Liver (tissue), 9 donors: ENCODE data around the gene GTPBP1. TPM values are rescaled to one million over a fixed set of nuclear protein-coding genes. Genes with fewer than 3 reads are reported as not detected.

ENCODE experiments used
- DNase-seq: peaks from one replicate; pipeline ENCODE4 v3.0.0-alpha.2; 2017; ENCODE audit warnings: low spot score
- H3K27ac ChIP-seq, 2 donors: one replicate each; pipeline ENCODE4 v1.7.0; 2013; ENCODE audit warnings: inconsistent platforms in 2 of 2, low read length in 2 of 2, control low read depth in 1 of 2, low read depth in 1 of 2, mild to moderate bottlenecking in 1 of 2
- H3K27me3 ChIP-seq, 4 donors: one replicate each; pipeline versions ENCODE4 v1.6.1 to v1.7.0; 2013; ENCODE audit warnings: low read length in 3 of 4, inconsistent platforms in 1 of 4, mild to moderate bottlenecking in 1 of 4, moderate library complexity in 1 of 4; ENCODE audit not compliant: control insufficient read depth in 4 of 4, insufficient read depth in 4 of 4
- H3K36me3 ChIP-seq, 4 donors: one replicate each; pipeline versions ENCODE4 v1.6.1 to v1.7.0; 2013; ENCODE audit warnings: low read length in 3 of 4, mild to moderate bottlenecking in 3 of 4, low read depth in 1 of 4, moderate library complexity in 1 of 4; ENCODE audit not compliant: control insufficient read depth in 4 of 4, insufficient read depth in 3 of 4
- H3K4me1 ChIP-seq, 4 donors: one replicate each; pipeline versions ENCODE4 v1.6.1 to v1.7.0; 2013; ENCODE audit warnings: low read length in 3 of 4, mild to moderate bottlenecking in 3 of 4, moderate library complexity in 1 of 4; ENCODE audit not compliant: control insufficient read depth in 4 of 4, insufficient read depth in 4 of 4
- H3K4me3 ChIP-seq, 3 donors: one replicate each; pipeline versions ENCODE4 v1.6.1 to v1.7.0; 2013; ENCODE audit warnings: low read length in 3 of 3, control low read depth in 1 of 3, low read depth in 1 of 3, mild to moderate bottlenecking in 1 of 3
- H3K9ac ChIP-seq, 2 donors: one replicate each; pipeline ENCODE4 v1.7.0; 2013; ENCODE audit warnings: low read length in 2 of 2, mild to moderate bottlenecking in 2 of 2, moderate library complexity in 2 of 2, control low read depth in 1 of 2, low read depth in 1 of 2
- H3K9me3 ChIP-seq, 4 donors: one replicate each; pipeline versions ENCODE4 v1.6.1 to v1.7.0; 2013; ENCODE audit warnings: low read length in 3 of 4; ENCODE audit not compliant: control insufficient read depth in 4 of 4
- ATF3 ChIP-seq: IDR thresholded peaks from 2 replicates; pipeline ENCODE4 v1.6.1; 2016; ENCODE audit warnings: antibody characterized with exemption
- CTCF ChIP-seq: fragments of 150-350 bp; IDR thresholded peaks from 2 replicates; pipeline ENCODE4 v1.5.1; 2017; ENCODE audit warnings: improper control_type of control experiment, low read depth, low read length; ENCODE audit not compliant: missing input control
- EGR1 ChIP-seq, 2 donors: IDR thresholded peaks; 2 replicates each; pipeline ENCODE4 v1.6.1; 2016 to 2018; ENCODE audit warnings: antibody characterized with exemption in 2 of 2, low read depth in 2 of 2
- FOXA1 ChIP-seq: IDR thresholded peaks from 2 replicates; pipeline ENCODE4 v1.6.1; 2016; ENCODE audit warnings: antibody characterized with exemption
- FOXA2 ChIP-seq: IDR thresholded peaks from 2 replicates; pipeline ENCODE4 v1.6.1; 2016; ENCODE audit warnings: antibody characterized with exemption
- GABPA ChIP-seq, 2 donors: IDR thresholded peaks in 1 of 2; conservative IDR thresholded peaks in 1 of 2; 2 replicates each; pipeline ENCODE4 v1.6.1; 2016; ENCODE audit warnings: antibody characterized with exemption in 2 of 2, mild to moderate bottlenecking in 1 of 2, moderate library complexity in 1 of 2
- HNF4A ChIP-seq, 2 donors: conservative IDR thresholded peaks; 2 replicates each; pipeline ENCODE4 v1.6.1; 2016; ENCODE audit warnings: antibody characterized with exemption in 2 of 2, mild to moderate bottlenecking in 2 of 2
- HNF4G ChIP-seq: IDR thresholded peaks from 2 replicates; pipeline ENCODE4 v1.6.1; 2016; ENCODE audit warnings: antibody characterized with exemption
- JUND ChIP-seq, 2 donors: IDR thresholded peaks; 2 replicates each; pipeline ENCODE4 v1.6.1; 2016; ENCODE audit warnings: antibody characterized with exemption in 2 of 2
- MAX ChIP-seq: IDR thresholded peaks from 2 replicates; pipeline ENCODE4 v1.6.1; 2016; ENCODE audit warnings: antibody characterized with exemption
- NR2F2 ChIP-seq: IDR thresholded peaks from 2 replicates; pipeline ENCODE4 v1.6.1; 2016; ENCODE audit warnings: antibody characterized with exemption
- RAD21 ChIP-seq, 2 donors: IDR thresholded peaks; 2 replicates each; pipeline ENCODE4 v1.6.1; 2016; ENCODE audit warnings: antibody characterized with exemption in 2 of 2, mild to moderate bottlenecking in 2 of 2
- REST ChIP-seq: IDR thresholded peaks from 2 replicates; pipeline ENCODE4 v1.6.1; 2016; ENCODE audit warnings: antibody characterized with exemption, mild to moderate bottlenecking
- SP1 ChIP-seq: IDR thresholded peaks from 2 replicates; pipeline ENCODE4 v1.6.1; 2018; ENCODE audit warnings: antibody characterized with exemption, mild to moderate bottlenecking
- TAF1 ChIP-seq: conservative IDR thresholded peaks from 2 replicates; pipeline ENCODE4 v1.6.1; 2016; ENCODE audit warnings: antibody characterized with exemption, mild to moderate bottlenecking
- YY1 ChIP-seq: IDR thresholded peaks from 2 replicates; pipeline ENCODE4 v1.6.1; 2016; ENCODE audit warnings: antibody characterized with exemption, mild to moderate bottlenecking
- WGBS: extraction: QIAGEN DNeasy Blood & Tissue Kit; methylation state at CpG from one replicate; pipeline ENCODE4 v1.1.7; 2013; 5-methylcytosine and 5-hydroxymethylcytosine counted together
- polyA plus RNA-seq, 2 donors: library from polyadenylated mRNA; stranded (reverse) in 1 of 2; unstranded in 1 of 2; fragments of 200-250 nt in 1 of 2; fragments of >200 nt in 1 of 2; fragmentation: Nextera tagmentation in 1 of 2; extraction: Ambion mirVana in 1 of 2; gene quantifications; one replicate each; pipeline versions ENCODE4 v1.2.1 to v1.2.3, GENCODE V29; 2013 to 2015
- total RNA-seq, 2 donors: library from RNA; depleted of rRNA; stranded (reverse); fragments of >200 nt; gene quantifications; one replicate each; pipeline ENCODE4 v1.2.3, GENCODE V29; 2014
- donor health status: healthy.
- donor health status: healthy.
- donor health status: healthy.
- donor health status: healthy.
- donor health status: healthy.

GTPBP1 gene
- total and polyA plus RNA-seq, 4 donors, result 5.3 to 56.3 (median 16.1) TPM

GRCh38 chr22:38656256-38657044 lies 49.3 kb upstream of the GTPBP1 start, which contains the start of the genes CBY1 and FAM227A:
Gene CBY1 (plus strand): TSS chr22:38656638. CDS start chr22:38668055, 11,417 bp downstream.
Gene FAM227A (minus strand): TSS chr22:38656392. CDS start chr22:38650168, 6,224 bp downstream.
- H3K4me1 ChIP-seq, result peaks cover 5 to 16% (median 8%) of the 10 kb centered on the region in 4 donors
- no peaks in the 10 kb centered on the region for H3K36me3 ChIP-seq
- H3K9ac ChIP-seq, result peak within 1 kb of the TSS; percentile 71 to 90
- peak within 1 kb of the TSS; percentile 75 to 85 (median 81) for H3K4me3 ChIP-seq
- no peaks in the 10 kb centered on the region for H3K27me3 ChIP-seq
- H3K9me3 ChIP-seq, result no peaks in the 10 kb centered on the region
- DNase-seq, result peak; percentile 92
- no peak for TF ChIP-seq EGR1 (IDR thresholded peaks at IDR 0.05; ENCODE audit: low read depth in 2 of 2)
- TF ChIP-seq GABPA (IDR thresholded peaks at IDR 0.05 in 1 of 2, conservative IDR thresholded peaks at IDR 0.05 in 1 of 2), result no peak
- TF ChIP-seq YY1, result peak; percentile 30
- no peak for TF ChIP-seq NR2F2
- no peak for TF ChIP-seq RAD21 (IDR thresholded peaks at IDR 0.05)
- peak within 1 kb of the TSS; percentile 75 to 79 for H3K27ac ChIP-seq
- under 1% methylated on average over 66 of the region's 66 CpGs for WGBS

- H3K9ac ChIP-seq, result peak overlapping the region; percentile 71 to 90
- TF ChIP-seq YY1 (peak; percentile 11), ATF3 (no peak)
- no peaks in the 10 kb centered on the region for H3K27me3 ChIP-seq
- no peaks in the 10 kb centered on the region for H3K9me3 ChIP-seq
- DNase-seq, result no peak
- H3K4me1 ChIP-seq, result peaks cover 5 to 16% (median 8%) of the 10 kb centered on the region in 4 donors
- no peaks in the 10 kb centered on the region for H3K36me3 ChIP-seq
- H3K4me3 ChIP-seq, result peak overlapping the region; percentile 75 to 85 (median 81)
- H3K27ac ChIP-seq, result peak overlapping the region; percentile 75 to 79
- 18% methylated on average over 16 of the region's 16 CpGs for WGBS
These were observed 48.5 kb upstream of the GTPBP1 start for GRCh38 chr22:38657045-38657909.

GRCh38 chr22:38674888-38675287 lies 30.9 kb upstream of the GTPBP1 start:
- Histone ChIP-seq H3K9ac (no peak overlapping the region), H3K36me3 (peaks cover 5 to 22% (median 9%) of the 10 kb centered on the region in 4 donors), H3K4me3 (no peak overlapping the region), H3K9me3 (no peaks in the 10 kb centered on the region), H3K4me1 (no peaks in the 10 kb centered on the region), H3K27me3 (no peaks in the 10 kb centered on the region), H3K27ac (no peak overlapping the region)
- WGBS, result 86% methylated on average over 5 of the region's 5 CpGs
- DNase-seq, result no peak
- no peak for TF ChIP-seq HNF4G
- TF ChIP-seq CTCF, result no peak
- no peak for TF ChIP-seq FOXA1
- TF ChIP-seq FOXA2, result no peak
- no peak for TF ChIP-seq REST
- no peak for TF ChIP-seq MAX
- TF ChIP-seq EGR1 (IDR thresholded peaks at IDR 0.05; ENCODE audit: low read depth in 2 of 2), result no peak
- TF ChIP-seq GABPA (IDR thresholded peaks at IDR 0.05 in 1 of 2, conservative IDR thresholded peaks at IDR 0.05 in 1 of 2), result no peak
- no peak for TF ChIP-seq TAF1
- TF ChIP-seq NR2F2, result no peak
- TF ChIP-seq ATF3, result no peak
- TF ChIP-seq RAD21 (IDR thresholded peaks at IDR 0.05), result no peak
- no peak for TF ChIP-seq YY1
- no peak for TF ChIP-seq HNF4A (conservative IDR thresholded peaks at IDR 0.05)
- TF ChIP-seq SP1, result no peak
- TF ChIP-seq JUND (IDR thresholded peaks at IDR 0.05), result no peak
